Measurements from ENCODE around the gene LCTL.

LCTL gene

DNA sequence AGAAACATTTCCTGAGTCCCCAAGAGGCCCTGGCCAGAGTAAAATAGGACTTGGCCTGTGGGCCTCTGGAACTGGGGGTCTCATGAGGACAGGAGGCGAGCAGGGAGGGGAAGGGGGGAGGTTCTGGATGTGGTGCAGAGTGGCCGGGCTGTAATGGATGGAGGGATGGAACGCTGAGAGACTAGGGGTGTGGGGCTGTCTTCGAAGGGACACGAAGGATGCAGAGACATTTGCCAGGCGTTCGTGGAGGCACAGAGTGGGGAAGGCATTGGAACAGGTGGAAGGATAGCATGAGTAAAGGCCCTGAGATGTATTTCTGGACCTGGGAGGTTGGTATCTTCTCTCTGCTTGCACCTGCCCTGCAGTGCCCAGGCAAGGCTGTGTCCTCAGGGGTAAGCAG is 2.1 kb upstream of the LCTL start:
- TF ChIP-seq, protein P1, sequence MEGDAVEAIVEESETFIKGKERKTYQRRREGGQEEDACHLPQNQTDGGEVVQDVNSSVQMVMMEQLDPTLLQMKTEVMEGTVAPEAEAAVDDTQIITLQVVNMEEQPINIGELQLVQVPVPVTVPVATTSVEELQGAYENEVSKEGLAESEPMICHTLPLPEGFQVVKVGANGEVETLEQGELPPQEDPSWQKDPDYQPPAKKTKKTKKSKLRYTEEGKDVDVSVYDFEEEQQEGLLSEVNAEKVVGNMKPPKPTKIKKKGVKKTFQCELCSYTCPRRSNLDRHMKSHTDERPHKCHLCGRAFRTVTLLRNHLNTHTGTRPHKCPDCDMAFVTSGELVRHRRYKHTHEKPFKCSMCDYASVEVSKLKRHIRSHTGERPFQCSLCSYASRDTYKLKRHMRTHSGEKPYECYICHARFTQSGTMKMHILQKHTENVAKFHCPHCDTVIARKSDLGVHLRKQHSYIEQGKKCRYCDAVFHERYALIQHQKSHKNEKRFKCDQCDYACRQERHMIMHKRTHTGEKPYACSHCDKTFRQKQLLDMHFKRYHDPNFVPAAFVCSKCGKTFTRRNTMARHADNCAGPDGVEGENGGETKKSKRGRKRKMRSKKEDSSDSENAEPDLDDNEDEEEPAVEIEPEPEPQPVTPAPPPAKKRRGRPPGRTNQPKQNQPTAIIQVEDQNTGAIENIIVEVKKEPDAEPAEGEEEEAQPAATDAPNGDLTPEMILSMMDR (IDR thresholded peaks at IDR 0.05; ENCODE audit: low read depth, low read length, missing control alignments) = no peak
- no peak overlapping the region for H3K4me3 ChIP-seq (ENCODE audit: low read depth, low read length)
- in situ Hi-C loops (cut with HindIII; ENCODE audit: low sequenced_read_pairs) = no loop called here
- no peak for DNase-seq (ENCODE audit: low read depth)

DNA sequence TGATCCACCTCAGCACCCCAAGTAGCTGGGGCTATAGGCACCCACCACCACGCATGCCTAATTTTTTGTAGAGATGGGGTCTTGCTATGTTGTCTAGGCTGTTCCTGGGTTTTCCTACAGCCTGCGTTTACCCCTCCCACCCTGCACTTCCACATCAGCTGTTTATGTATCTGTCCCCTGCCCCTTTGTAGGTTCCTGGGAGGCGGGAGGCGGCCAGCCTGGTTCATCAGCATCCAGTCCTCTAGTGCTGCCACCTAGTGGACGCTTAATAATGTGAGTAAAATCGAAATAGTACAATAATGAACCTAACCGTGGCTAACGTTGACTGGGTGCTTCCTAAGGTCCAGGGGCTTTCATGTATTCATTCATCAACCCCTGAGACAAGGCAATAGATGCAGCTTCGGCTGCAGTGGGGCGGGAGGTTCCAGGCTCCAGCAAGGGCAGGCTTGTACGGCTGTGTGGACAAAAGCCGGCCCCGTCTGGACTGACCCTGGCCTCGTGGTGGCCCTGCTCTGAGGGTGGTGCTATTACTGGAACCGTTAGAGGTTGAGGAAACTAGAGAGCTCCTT is 1.2 kb upstream of the LCTL start:
- peak; percentile 66 for DNase-seq (ENCODE audit: low read depth)
- H3K4me3 ChIP-seq (ENCODE audit: low read depth, low read length) = no peak overlapping the region
- TF ChIP-seq, protein P1 (IDR thresholded peaks at IDR 0.05; ENCODE audit: low read depth, low read length, missing control alignments) = peak; percentile 73
- in situ Hi-C loops (cut with HindIII; ENCODE audit: low sequenced_read_pairs) = no loop called here

DNA sequence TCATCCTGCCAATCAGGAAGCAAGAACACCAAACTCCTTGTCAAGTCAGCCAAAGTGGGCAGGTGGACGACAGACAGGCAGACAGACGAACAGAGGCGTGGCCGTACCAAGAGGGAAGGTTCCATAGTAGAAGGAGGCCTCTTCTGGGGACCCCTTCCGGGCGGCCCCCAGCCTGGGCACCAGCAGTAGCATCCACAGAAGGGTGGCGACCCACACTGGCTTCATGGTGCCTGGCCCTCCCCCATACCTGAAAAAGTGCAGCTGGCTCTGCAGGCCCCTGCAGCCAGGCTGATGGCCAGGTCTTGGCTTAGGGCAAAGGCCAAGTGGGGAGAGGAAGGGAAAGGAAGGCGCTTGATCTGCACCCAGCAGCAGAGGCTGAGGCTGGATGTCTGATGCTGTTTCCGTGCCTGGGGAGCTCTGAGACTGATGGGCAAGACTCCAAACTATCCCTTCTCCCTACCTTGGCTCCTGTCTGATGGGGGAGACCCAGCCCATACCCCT is 607 bp downstream of the LCTL start:
- H3K4me3 ChIP-seq (ENCODE audit: low read depth, low read length) = peak overlapping the region; percentile 34
- TF ChIP-seq, protein P1 (IDR thresholded peaks at IDR 0.05; ENCODE audit: low read depth, low read length, missing control alignments) = no peak
- DNase-seq (ENCODE audit: low read depth) = no peak
- in situ Hi-C loops (cut with HindIII; ENCODE audit: low sequenced_read_pairs) = no loop called here

DNA sequence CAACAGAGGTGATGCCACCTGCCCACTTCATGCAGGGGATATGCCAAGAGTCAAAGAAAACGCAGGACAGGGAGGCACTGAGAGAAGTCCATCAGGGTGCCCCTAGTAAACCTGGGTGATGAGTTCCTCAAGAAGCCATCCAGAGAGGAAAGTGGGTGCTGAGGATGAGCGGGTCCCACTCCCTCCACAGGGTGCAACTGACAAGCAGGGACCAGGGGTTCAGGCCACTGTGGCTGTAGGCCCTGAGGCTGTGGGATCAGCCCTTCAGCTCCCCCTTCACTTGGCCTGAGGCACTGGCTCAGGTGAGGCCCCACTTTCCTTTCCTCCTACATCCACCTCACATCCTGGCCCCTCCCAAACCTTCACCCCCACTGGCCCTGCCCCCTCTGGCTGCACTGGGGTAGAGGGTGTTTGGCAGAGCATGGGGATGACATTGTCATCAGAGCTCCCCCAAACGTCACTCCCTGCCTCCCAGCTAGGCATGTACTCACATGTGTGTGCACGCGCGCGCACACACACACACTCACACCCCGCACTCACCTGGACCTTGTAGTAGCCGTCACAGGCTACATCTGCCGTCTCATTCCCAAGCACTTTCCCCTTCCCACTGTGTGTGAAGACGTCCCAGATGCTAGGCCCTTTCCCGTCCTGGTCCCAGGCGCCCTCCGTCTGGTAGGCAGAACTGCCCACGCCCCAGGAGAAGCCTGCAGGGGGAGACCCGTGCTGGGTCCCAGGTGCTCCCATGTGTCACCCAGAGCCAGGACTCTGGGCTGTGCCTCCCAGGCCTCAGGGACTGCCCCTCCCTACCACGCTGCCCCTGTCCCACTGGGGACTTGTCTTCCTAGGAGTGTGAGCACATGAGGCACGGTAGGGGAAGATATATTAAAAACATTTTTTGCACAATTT is 1.4 kb downstream of the LCTL start:
- no peak for DNase-seq (ENCODE audit: low read depth)
- in situ Hi-C loops (cut with HindIII; ENCODE audit: low sequenced_read_pairs) = no loop called here
- no peak overlapping the region for H3K4me3 ChIP-seq (ENCODE audit: low read depth, low read length)
- TF ChIP-seq, protein P1 (IDR thresholded peaks at IDR 0.05; ENCODE audit: low read depth, low read length, missing control alignments) = no peak

DNA sequence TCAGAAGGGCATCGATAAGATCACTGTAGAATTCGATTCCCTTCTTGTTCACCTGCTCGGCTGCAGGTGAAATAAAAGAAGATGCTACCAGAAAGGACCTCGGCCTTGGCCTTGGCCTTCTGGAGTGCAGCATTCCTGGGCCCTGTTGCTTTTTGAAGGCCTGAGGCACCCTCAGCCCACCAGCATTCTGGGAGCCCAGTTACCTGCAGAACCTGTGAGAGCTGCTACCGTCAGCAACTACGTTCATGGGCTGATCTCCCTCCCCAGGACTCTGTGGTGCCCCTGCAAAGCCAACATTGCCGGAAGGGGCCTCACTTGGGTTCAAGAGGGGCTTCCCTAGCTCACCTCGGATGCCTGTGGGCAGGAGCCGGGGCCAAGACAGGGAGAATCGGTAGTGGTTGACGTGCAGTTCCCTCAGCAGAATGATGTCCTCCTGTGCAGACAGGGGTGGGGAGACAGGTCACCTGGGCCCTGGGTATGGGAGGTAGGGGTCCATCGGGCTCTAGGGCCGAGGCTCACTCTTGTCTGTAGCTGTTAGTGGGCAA is 2.2 kb downstream of the LCTL start:
- in situ Hi-C loops (cut with HindIII; ENCODE audit: low sequenced_read_pairs) = no loop called here
- TF ChIP-seq, protein P1 (IDR thresholded peaks at IDR 0.05; ENCODE audit: low read depth, low read length, missing control alignments) = no peak
- no peak for DNase-seq (ENCODE audit: low read depth)
- no peak overlapping the region for H3K4me3 ChIP-seq (ENCODE audit: low read depth, low read length)

DNA sequence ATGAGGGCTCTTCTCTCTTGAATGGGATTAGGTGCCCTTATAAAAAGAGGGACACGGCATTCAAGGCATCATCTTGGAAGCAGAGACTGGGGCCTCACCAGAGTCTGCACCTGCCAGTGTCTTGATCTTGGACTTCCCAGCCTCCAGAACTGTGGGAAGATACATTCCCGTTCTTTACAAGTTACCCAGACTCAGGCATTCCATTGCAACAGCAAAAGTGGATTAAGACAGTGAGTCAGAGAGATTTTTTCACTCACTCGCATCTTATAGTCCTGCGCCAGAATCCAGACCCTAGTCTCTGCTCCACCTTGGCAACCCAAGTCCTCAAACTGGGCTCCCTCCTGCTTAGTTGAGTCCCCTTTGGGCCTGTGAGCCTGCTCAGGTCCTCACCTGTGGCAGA is 2.7 kb downstream of the LCTL start:
- no peak overlapping the region for H3K4me3 ChIP-seq (ENCODE audit: low read depth, low read length)
- no peak for DNase-seq (ENCODE audit: low read depth)
- in situ Hi-C loops (cut with HindIII; ENCODE audit: low sequenced_read_pairs) = no loop called here
- TF ChIP-seq, protein P1 (IDR thresholded peaks at IDR 0.05; ENCODE audit: low read depth, low read length, missing control alignments) = no peak

Measured in astrocyte of the cerebellum (primary cell).